A673 (cell line): ENCODE results near the gene EXOC2. TPM values are rescaled to one million over a fixed set of nuclear protein-coding genes. Genes with fewer than 3 reads are reported as not detected.
"Not testable (repeated sequence)": the region's sequence is repeated elsewhere in the genome, so short reads cannot be mapped to it uniquely, and the experiment has no call there.

Experiments used
- BruUV-seq: library from RNA; stranded (reverse); fragments of 400-500 nt; replicated peaks from 2 replicates; lab custom pipeline; 2021; lab: Mats Ljungman, UMichigan
- CTCF ChIA-PET: fragments of 300-600 bp; sonication (Branson Sonifier 250); formaldehyde crosslinking; loops from one replicate; lab custom pipeline; 2022; ENCODE audit warnings: antibody characterized with exemption; lab: Charles Lee
- POLR2A ChIA-PET: fragments of 300-600 bp; sonication (Branson Sonifier 250); formaldehyde crosslinking; loops from one replicate; lab custom pipeline; 2022; ENCODE audit warnings: antibody characterized with exemption; ENCODE audit not compliant: low non-redundant PET; lab: Charles Lee
- DNase-seq: peaks from one replicate; pipeline ENCODE4 v3.0.0-alpha.2; 2015; ENCODE audit warnings: low spot score
- H3K27ac ChIP-seq: fragments of 200-600 bp; sonication (generic); 2 replicates; pipeline ENCODE4 v1.5.1; 2016; ENCODE audit warnings: mixed run types, low read depth, mild to moderate bottlenecking, mixed read lengths, antibody characterized with exemption, low read length; ENCODE audit not compliant: poor library complexity, severe bottlenecking
- H3K27me3 ChIP-seq: fragments of 200-600 bp; sonication (generic); replicated peaks from 2 replicates; pipeline ENCODE4 v1.6.1; 2017; ENCODE audit warnings: mixed run types, low read depth, mild to moderate bottlenecking, mixed read lengths, antibody characterized with exemption, low read length; ENCODE audit not compliant: insufficient read depth, poor library complexity
- H3K36me3 ChIP-seq: fragments of 200-600 bp; sonication (generic); 2 replicates; pipeline ENCODE4 v1.6.1; 2016; ENCODE audit warnings: mixed run types, mild to moderate bottlenecking, mixed read lengths, antibody characterized with exemption, low read length; ENCODE audit not compliant: insufficient read depth, poor library complexity, severe bottlenecking
- H3K4me1 ChIP-seq: fragments of 200-600 bp; sonication (generic); 2 replicates; pipeline ENCODE4 v1.6.1; 2017; ENCODE audit warnings: mixed run types, mild to moderate bottlenecking, mixed read lengths, antibody characterized with exemption, low read length; ENCODE audit not compliant: insufficient read depth, poor library complexity, severe bottlenecking
- H3K4me3 ChIP-seq: fragments of 200-600 bp; sonication (generic); 2 replicates; pipeline ENCODE4 v1.5.1; 2016; ENCODE audit warnings: low read depth, mixed run types, mild to moderate bottlenecking, mixed read lengths, low read length; ENCODE audit not compliant: poor library complexity, severe bottlenecking
- H3K9me3 ChIP-seq: fragments of 200-600 bp; sonication (generic); 2 replicates; pipeline ENCODE4 v1.6.1; 2016; ENCODE audit warnings: mixed run types, low read depth, mild to moderate bottlenecking, mixed read lengths, antibody characterized with exemption, low read length; ENCODE audit not compliant: poor library complexity, severe bottlenecking
- CTCF ChIP-seq: fragments of 300-800, 200-600 bp; sonication (generic); conservative IDR thresholded peaks from 2 replicates; pipeline ENCODE4 v1.5.1; 2017; ENCODE audit warnings: low read depth, mild to moderate bottlenecking, antibody characterized with exemption, low read length, moderate library complexity, mixed read lengths
- EZH2 ChIP-seq: fragments of 200-600 bp; sonication (generic); IDR thresholded peaks from 2 replicates; pipeline ENCODE4 v1.6.1; 2017; ENCODE audit warnings: borderline replicate concordance, low read depth, mild to moderate bottlenecking, mixed read lengths, antibody characterized with exemption, low read length; ENCODE audit not compliant: poor library complexity, severe bottlenecking
- intact Hi-C: fragments of 100-400 bp; cut with micrococcal nuclease; formaldehyde crosslinking; loops from one replicate; pipeline ENCODE4 v1.10.0; 2022; ENCODE audit not compliant: unreplicated experiment
- total RNA-seq: library from RNA; stranded (reverse); gene quantifications from 2 replicates; pipeline ENCODE4 v1.2.3, GENCODE V29; 2021

Gene EXOC2
- total RNA-seq, 1 experiment from 2014 or later = 22.4 TPM

GRCh38 chr6:701700-702479 lies 9.0 kb upstream of the EXOC2 start:
- CTCF ChIA-PET = no interaction called here
- POLR2A ChIA-PET = no interaction called here

GRCh38 chr6:701215-701614 lies 8.3 kb upstream of the EXOC2 start:
- CTCF ChIA-PET = no interaction called here
- TF ChIP-seq EZH2 = no peak
- TF ChIP-seq CTCF = no peak
- intact Hi-C loops = no loop called here
- POLR2A ChIA-PET = no interaction called here
- Histone ChIP-seq H3K4me3 (no peak overlapping the region), H3K36me3 (no peaks in the 10 kb centered on the region), H3K9me3 (no peaks in the 10 kb centered on the region), H3K27ac (no peak overlapping the region), H3K27me3 (peaks cover 38% of the 10 kb centered on the region), H3K4me1 (no peaks in the 10 kb centered on the region)
- DNase-seq = no peak
- BruUV-seq = no TSS peak

More at GRCh38 chr6:701700-702479, 9.0 kb upstream of the EXOC2 start:
- Histone ChIP-seq H3K4me3 (no peak overlapping the region), H3K4me1 (no peaks in the 10 kb centered on the region), H3K36me3 (no peaks in the 10 kb centered on the region), H3K27ac (no peak overlapping the region), H3K27me3 (peaks cover 41% of the 10 kb centered on the region), H3K9me3 (no peaks in the 10 kb centered on the region)
- BruUV-seq = no TSS peak
- intact Hi-C loops = no loop called here
- no peak for DNase-seq
- no peak for TF ChIP-seq EZH2

DNA sequence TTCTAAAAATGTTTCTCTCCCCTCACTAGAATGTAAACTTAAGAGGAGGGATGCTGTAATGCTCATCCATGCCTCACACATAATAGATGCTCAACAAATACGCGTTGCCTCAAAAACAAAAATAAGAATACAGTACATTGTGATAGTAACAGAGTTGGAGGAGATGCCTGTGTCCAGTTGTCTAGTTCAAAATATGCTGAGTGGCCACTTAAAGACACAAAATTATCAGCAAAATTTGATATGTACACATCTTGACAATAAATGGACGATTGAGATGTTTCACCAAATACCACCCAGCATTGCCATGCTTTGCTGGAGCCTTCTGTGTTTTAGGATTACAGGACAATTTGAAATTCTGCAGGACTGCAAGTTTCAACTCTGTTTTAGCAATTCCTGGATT lies 7.6 kb upstream of the EXOC2 start:
- no peak for DNase-seq
- intact Hi-C loops = no loop called here
- no peaks in the 10 kb centered on the region for H3K4me1 ChIP-seq
- H3K4me3 ChIP-seq = no peak overlapping the region
- POLR2A ChIA-PET = no interaction called here
- H3K9me3 ChIP-seq = no peaks in the 10 kb centered on the region
- no peaks in the 10 kb centered on the region for H3K36me3 ChIP-seq
- peaks cover 31% of the 10 kb centered on the region for H3K27me3 ChIP-seq
- H3K27ac ChIP-seq = no peak overlapping the region
- CTCF ChIA-PET = no interaction called here
- TF ChIP-seq EZH2 (no peak), CTCF (no peak)
- BruUV-seq = no TSS peak

DNA sequence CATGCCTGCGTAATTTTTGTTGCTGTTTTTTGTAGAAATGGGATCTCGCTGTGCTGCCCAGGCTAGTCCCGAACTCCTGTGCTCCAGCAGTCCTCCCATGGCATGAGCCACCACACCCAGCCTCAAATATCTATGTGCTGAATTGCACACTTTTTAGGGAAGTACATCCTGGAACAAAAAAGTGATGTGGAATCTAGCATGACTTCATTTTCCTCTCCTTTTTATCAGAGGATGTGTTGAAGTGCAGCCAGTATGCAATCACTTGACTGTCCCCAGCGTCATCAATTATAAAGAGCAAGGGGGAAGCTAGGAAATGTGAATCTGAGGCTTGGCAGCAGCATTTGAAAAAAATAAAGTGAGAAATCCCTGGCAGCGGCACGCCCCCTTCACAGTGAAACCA lies 6.4 kb upstream of the EXOC2 start:
- Histone ChIP-seq H3K27me3 (peaks cover 22% of the 10 kb centered on the region), H3K27ac (no peak overlapping the region), H3K4me1 (no peaks in the 10 kb centered on the region), H3K9me3 (no peaks in the 10 kb centered on the region), H3K36me3 (no peaks in the 10 kb centered on the region), H3K4me3 (no peak overlapping the region)
- TF ChIP-seq CTCF (no peak), EZH2 (no peak)
- DNase-seq = no peak
- intact Hi-C loops = no loop called here
- ChIA-PET CTCF (no interaction called here), POLR2A (no interaction called here)
- no TSS peak for BruUV-seq

DNA sequence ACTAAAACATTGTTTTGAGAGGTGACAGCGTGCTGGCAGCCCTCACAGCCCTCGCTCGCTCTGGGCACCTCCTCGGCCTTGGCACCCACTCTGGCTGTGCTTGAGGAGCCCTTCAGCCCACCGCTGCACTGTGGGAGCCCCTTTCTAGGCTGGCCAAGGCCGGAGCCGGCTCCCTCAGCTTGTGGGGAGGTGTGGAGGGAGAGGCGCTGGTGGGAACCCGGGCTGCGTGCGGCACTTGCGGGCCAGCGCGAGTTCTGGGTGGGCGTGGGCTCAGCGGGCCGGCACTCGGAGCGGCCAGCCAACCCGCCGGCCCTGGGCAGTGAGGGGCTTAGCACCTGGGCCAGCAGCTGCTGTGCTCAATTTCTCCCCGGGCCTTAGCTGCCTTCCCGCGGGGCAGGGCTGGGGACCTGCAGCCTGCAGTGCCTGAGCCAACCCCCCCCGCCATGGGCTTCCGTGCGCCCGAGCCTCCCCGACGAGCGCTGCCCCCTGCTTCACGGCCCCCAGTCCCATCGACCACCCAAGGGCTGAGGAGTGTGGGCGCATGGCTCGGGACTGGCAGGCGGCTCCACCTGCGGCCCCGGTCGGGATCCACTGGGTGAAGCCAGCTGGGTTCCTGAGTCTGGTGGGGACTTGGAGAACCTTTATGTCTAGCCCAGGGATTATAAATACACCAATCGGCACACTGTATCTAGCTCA lies 1.6 kb upstream of the EXOC2 start:
- H3K4me3 ChIP-seq, POLR2A ChIA-PET, BruUV-seq, H3K36me3 ChIP-seq, H3K9me3 ChIP-seq, H3K27me3 ChIP-seq, H3K27ac ChIP-seq, H3K4me1 ChIP-seq, intact Hi-C loops, CTCF ChIA-PET, DNase-seq: not testable (repeated sequence)
